Hepatic stellate cell (primary cell): ENCODE results near the gene AK8.

Source experiments
- DNase-seq: peaks from one replicate; pipeline ENCODE4 v3.0.0; 2011; ENCODE audit warnings: low spot score

The AK8 gene

GRCh38 chr9:132887181-132888120, 9.4 kb upstream of the AK8 start:
- no peak for DNase-seq

GRCh38 chr9:132886334-132886725, 8.2 kb upstream of the AK8 start:
- no peak for DNase-seq

GRCh38 chr9:132885720-132886333, 7.7 kb upstream of the AK8 start:
- no peak for DNase-seq

GRCh38 chr9:132883349-132884294, 5.5 kb upstream of the AK8 start:
- no peak for DNase-seq

- DNase-seq = no peak
Observed at GRCh38 chr9:132882616-132883015, 4.5 kb upstream of the AK8 start.

- DNase-seq = no peak
Observed at GRCh38 chr9:132881826-132882225, 3.7 kb upstream of the AK8 start.

GRCh38 chr9:132880324-132880661, 2.2 kb upstream of the AK8 start:
- no peak for DNase-seq

- DNase-seq = no peak
Observed at GRCh38 chr9:132879457-132880323, 1.6 kb upstream of the AK8 start.

- DNase-seq = peak; percentile 85
Observed at GRCh38 chr9:132878695-132879456, 792 bp upstream of the AK8 start, which contains the start of gene SPACA9. SPACA9 (plus strand) TSS chr9:132878898; CDS start chr9:132883948, 5,050 bp downstream.

- no peak for DNase-seq
Observed at GRCh38 chr9:132877458-132877823, 643 bp downstream of the AK8 start.

GRCh38 chr9:132876849-132877248, 1.2 kb downstream of the AK8 start:
- no peak for DNase-seq

GRCh38 chr9:132875159-132875558, 2.9 kb downstream of the AK8 start:
- no peak for DNase-seq

- no peak for DNase-seq
Observed at GRCh38 chr9:132873403-132873802, 4.7 kb downstream of the AK8 start.

GRCh38 chr9:132869266-132869665, 8.8 kb downstream of the AK8 start:
- no peak for DNase-seq

GRCh38 chr9:132866898-132867297, 11.2 kb downstream of the AK8 start:
- no peak for DNase-seq

GRCh38 chr9:132864691-132865090, 13.4 kb downstream of the AK8 start:
- DNase-seq = no peak

- DNase-seq = no peak
Observed at GRCh38 chr9:132864277-132864676, 13.8 kb downstream of the AK8 start.

- DNase-seq = no peak
Observed at GRCh38 chr9:132863096-132863495, 15.0 kb downstream of the AK8 start.

GRCh38 chr9:132862533-132862932, 15.6 kb downstream of the AK8 start:
- DNase-seq = no peak

GRCh38 chr9:132861666-132862065, 16.4 kb downstream of the AK8 start:
- DNase-seq = no peak

- no peak for DNase-seq
Observed at GRCh38 chr9:132858751-132859150, 19.3 kb downstream of the AK8 start.
